MCF 10A (cell line): ENCODE measurements around the gene LMTK2. TPM values are rescaled to one million over a fixed set of nuclear protein-coding genes. Genes with fewer than 3 reads are reported as not detected.
A peak's percentile ranks its signal among the peaks of the same experiment; 100 is the strongest.

Experiments used
- BruUV-seq: library from RNA; stranded (reverse); fragments of 400-500 nt; replicated peaks from 2 replicates; lab custom pipeline; 2021; lab: Mats Ljungman, UMichigan
- CTCF ChIA-PET: fragments of 300-600 bp; sonication (Branson Sonifier 250); formaldehyde crosslinking; extraction: SDS; loops from one replicate; lab custom pipeline; 2021; ENCODE audit warnings: antibody characterized with exemption, inconsistent platforms; lab: Yijun Ruan, JAX
- POLR2A ChIA-PET: fragments of 300-600, 350-650 bp; sonication (Branson Sonifier 250); formaldehyde crosslinking; extraction: SDS; loops from one replicate; lab custom pipeline; 2020; ENCODE audit warnings: antibody characterized with exemption, inconsistent platforms; lab: Yijun Ruan, JAX
- DNase-seq: peaks from one replicate; pipeline ENCODE4 v3.0.0-alpha.2; 2018; ENCODE audit not compliant: unreplicated experiment
- H3K27ac Mint-ChIP-seq: one replicate; pipeline ENCODE4 v1.8.0; 2022; ENCODE audit warnings: mild to moderate bottlenecking, low read depth, mixed read lengths; ENCODE audit not compliant: unreplicated experiment
- H3K27me3 Mint-ChIP-seq: one replicate; pipeline ENCODE4 v1.8.0; 2022; ENCODE audit warnings: mixed read lengths; ENCODE audit not compliant: insufficient read depth, unreplicated experiment
- H3K36me3 Mint-ChIP-seq: one replicate; pipeline ENCODE4 v1.8.0; 2022; ENCODE audit warnings: mild to moderate bottlenecking, moderate library complexity, mixed read lengths; ENCODE audit not compliant: insufficient read depth, unreplicated experiment
- H3K4me1 Mint-ChIP-seq: one replicate; pipeline ENCODE4 v1.8.0; 2022; ENCODE audit warnings: mixed read lengths; ENCODE audit not compliant: insufficient read depth, unreplicated experiment
- H3K4me3 Mint-ChIP-seq: one replicate; pipeline ENCODE4 v1.8.0; 2022; ENCODE audit warnings: mild to moderate bottlenecking, moderate library complexity, mixed read lengths; ENCODE audit not compliant: unreplicated experiment
- H3K9me3 Mint-ChIP-seq: one replicate; pipeline ENCODE4 v1.8.0; 2022; ENCODE audit warnings: mixed read lengths; ENCODE audit not compliant: unreplicated experiment
- CTCF ChIP-seq: fragments of 200-600 bp; IDR thresholded peaks from one replicate; pipeline ENCODE4 v1.8.0; 2022; ENCODE audit warnings: antibody characterized with exemption, mild to moderate bottlenecking; ENCODE audit not compliant: unreplicated experiment
- intact Hi-C: fragments of 100-400 bp; cut with micrococcal nuclease; formaldehyde crosslinking; loops from 2 replicates; pipeline ENCODE4 v1.14.1; 2022
- total RNA-seq: library from RNA; stranded (reverse); gene quantifications from 2 replicates; pipeline ENCODE4 v1.2.3, GENCODE V29; 2022

The LMTK2 gene
- total RNA-seq, 1 experiment from 2014 or later = 16.8 TPM

DNA sequence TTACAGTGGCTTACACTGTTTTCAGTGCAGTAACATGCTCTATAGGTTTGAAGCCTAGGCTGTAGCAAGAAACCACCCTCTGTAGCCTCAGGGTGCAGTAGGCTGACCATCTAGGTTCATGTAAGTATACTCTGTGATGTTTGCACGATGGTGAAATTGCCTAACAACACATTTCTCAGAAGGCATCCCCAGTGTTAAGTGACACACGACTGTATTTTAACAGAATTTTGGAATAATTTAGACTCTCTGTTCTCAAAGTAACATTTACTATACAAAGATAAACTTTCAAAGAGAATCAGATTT lies 60.0 kb downstream of the LMTK2 start:
- CTCF ChIA-PET = interaction anchor here (0.6 to 26.1 kb wide), 14 partner anchors 10 to 323 kb away, joined by 3 to 739 read pairs (median 4); partner anchors contain the start of genes ASNS and LMTK2

DNA sequence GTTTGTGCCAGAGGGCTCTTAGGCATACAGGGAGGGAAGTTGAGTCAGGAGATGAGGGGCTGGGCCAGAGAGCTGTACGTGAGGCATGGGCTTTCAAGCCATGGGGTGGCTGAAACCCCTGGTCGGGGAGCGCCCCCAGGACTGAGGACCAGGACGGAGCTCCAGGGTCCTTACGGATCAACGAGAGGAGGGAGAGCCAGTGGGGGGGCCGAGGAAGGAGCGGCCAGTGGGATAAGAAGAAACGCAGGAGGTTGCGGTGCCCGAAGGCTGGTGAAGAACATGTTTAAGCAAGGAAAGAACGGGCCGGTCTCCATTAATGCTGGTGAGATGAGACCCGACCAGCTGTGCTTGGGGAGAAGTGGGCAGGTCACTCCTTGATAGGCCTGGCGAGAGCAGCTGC lies 61.0 kb downstream of the LMTK2 start:
- intact Hi-C loops = loop anchor here (1.0 to 10.0 kb wide), 3 partner anchors 61 to 293 kb away; partner anchors contain the start of genes ASNS and LMTK2
- TF ChIP-seq CTCF = no peak
- BruUV-seq = no TSS peak
- H3K9me3 Mint-ChIP-seq = no peaks in the 10 kb centered on the region
- peaks cover 9% of the 10 kb centered on the region for H3K4me1 Mint-ChIP-seq
- peaks cover 32% of the 10 kb centered on the region for H3K36me3 Mint-ChIP-seq
- no peak overlapping the region for H3K27ac Mint-ChIP-seq
- DNase-seq = no peak
- H3K27me3 Mint-ChIP-seq = no peaks in the 10 kb centered on the region
- no peak overlapping the region for H3K4me3 Mint-ChIP-seq
- POLR2A ChIA-PET = interaction anchor here (2.2 kb wide), 1 partner anchor 145 kb away, joined by 36 read pairs; no protein-coding TSS in a partner anchor
- CTCF ChIA-PET = interaction anchor here (0.6 to 26.1 kb wide), 21 partner anchors 9 to 302 kb away, joined by 3 to 739 read pairs (median 5); partner anchors contain the start of gene LMTK2

More for the DNA sequence above, 60.0 kb downstream of the LMTK2 start:
- intact Hi-C loops = loop anchor here (10.0 kb wide), 1 partner anchor 292 kb away; the partner anchor contains the start of gene ASNS
- DNase-seq = no peak
- no peak for TF ChIP-seq CTCF
- no TSS peak for BruUV-seq
- Mint-ChIP-seq H3K9me3 (no peaks in the 10 kb centered on the region), H3K4me1 (peaks cover 9% of the 10 kb centered on the region), H3K36me3 (peaks cover 22% of the 10 kb centered on the region), H3K4me3 (no peak overlapping the region), H3K27me3 (no peaks in the 10 kb centered on the region), H3K27ac (no peak overlapping the region)
- POLR2A ChIA-PET = no interaction called here

GRCh38 chr7:98168181-98168903 lies 61.7 kb downstream of the LMTK2 start:
- Mint-ChIP-seq H3K36me3 (peaks cover 39% of the 10 kb centered on the region), H3K4me3 (no peak overlapping the region), H3K4me1 (peaks cover 9% of the 10 kb centered on the region), H3K9me3 (no peaks in the 10 kb centered on the region), H3K27me3 (no peaks in the 10 kb centered on the region), H3K27ac (no peak overlapping the region)
- no TSS peak for BruUV-seq
- CTCF ChIA-PET = interaction anchor here (0.5 to 26.1 kb wide), 57 partner anchors 10 to 1013 kb away, joined by 3 to 739 read pairs (median 4); partner anchors contain the start of genes ASNS and LMTK2
- DNase-seq = peak; percentile 82
- TF ChIP-seq CTCF = peak; percentile 86
- intact Hi-C loops = loop anchor here (1.0 to 10.0 kb wide), 3 partner anchors 62 to 294 kb away; partner anchors contain the start of genes ASNS and LMTK2
- POLR2A ChIA-PET = interaction anchor here (0.7 to 2.2 kb wide), 9 partner anchors 12 to 146 kb away, joined by 3 to 36 read pairs (median 3); no protein-coding TSS in a partner anchor

GRCh38 chr7:98168904-98169621 lies 62.4 kb downstream of the LMTK2 start:
- peaks cover 39% of the 10 kb centered on the region for H3K36me3 Mint-ChIP-seq
- no TSS peak for BruUV-seq
- POLR2A ChIA-PET = interaction anchor here (0.7 to 2.2 kb wide), 9 partner anchors 11 to 147 kb away, joined by 3 to 36 read pairs (median 3); no protein-coding TSS in a partner anchor

More at GRCh38 chr7:98168904-98169621, 62.4 kb downstream of the LMTK2 start:
- H3K27me3 Mint-ChIP-seq = no peaks in the 10 kb centered on the region
- H3K27ac Mint-ChIP-seq = no peak overlapping the region
- CTCF ChIA-PET = interaction anchor here (0.5 to 26.1 kb wide), 54 partner anchors 10 to 1721 kb away, joined by 3 to 739 read pairs (median 4); partner anchors contain the start of genes ASNS and LMTK2
- no peak overlapping the region for H3K4me3 Mint-ChIP-seq
- intact Hi-C loops = loop anchor here (1.0 to 10.0 kb wide), 3 partner anchors 63 to 294 kb away; partner anchors contain the start of genes ASNS and LMTK2
- TF ChIP-seq CTCF = no peak
- DNase-seq = no peak
- H3K9me3 Mint-ChIP-seq = no peaks in the 10 kb centered on the region
- H3K4me1 Mint-ChIP-seq = peaks cover 7% of the 10 kb centered on the region
